ENCODE data around the gene EBLN1.

The EBLN1 gene

GRCh38 chr10:22253580-22253882 is 35.7 kb upstream of the EBLN1 start:
- TF ChIP-seq FOXM1 (IDR thresholded peaks at IDR 0.05; ENCODE audit: borderline replicate concordance, low read depth) (no peak), REST (IDR thresholded peaks at IDR 0.05; ENCODE audit: low read depth) (no peak), YY1 (IDR thresholded peaks at IDR 0.05; ENCODE audit: low read depth) (no peak), TCF12 (IDR thresholded peaks at IDR 0.05; ENCODE audit: low read depth) (no peak), TAF1 (IDR thresholded peaks at IDR 0.05; ENCODE audit: low read depth) (no peak), USF1 (IDR thresholded peaks at IDR 0.05) (no peak), CREB1 (IDR thresholded peaks at IDR 0.05; ENCODE audit: low read depth) (no peak), EP300 (IDR thresholded peaks at IDR 0.05; ENCODE audit: borderline replicate concordance) (no peak), TEAD4 (IDR thresholded peaks at IDR 0.05) (no peak), MAX (IDR thresholded peaks at IDR 0.05) (no peak)

- TF ChIP-seq MAX (IDR thresholded peaks at IDR 0.05) = no peak
- TF ChIP-seq TCF12 (IDR thresholded peaks at IDR 0.05; ENCODE audit: low read depth) = no peak
- TF ChIP-seq TEAD4 (IDR thresholded peaks at IDR 0.05) = no peak
- TF ChIP-seq YY1 (IDR thresholded peaks at IDR 0.05; ENCODE audit: low read depth) = no peak
- no peak for TF ChIP-seq REST (IDR thresholded peaks at IDR 0.05; ENCODE audit: low read depth)
- no peak for TF ChIP-seq CEBPB (IDR thresholded peaks at IDR 0.05)
- TF ChIP-seq EGR1 (IDR thresholded peaks at IDR 0.05) = no peak
- TF ChIP-seq FOXM1 (IDR thresholded peaks at IDR 0.05; ENCODE audit: borderline replicate concordance, low read depth) = no peak
- no peak for TF ChIP-seq RAD21 (IDR thresholded peaks at IDR 0.05; ENCODE audit: low read depth)
- no peak for TF ChIP-seq USF1 (IDR thresholded peaks at IDR 0.05)
- no peak for TF ChIP-seq EP300 (IDR thresholded peaks at IDR 0.05; ENCODE audit: borderline replicate concordance)
- TF ChIP-seq TAF1 (IDR thresholded peaks at IDR 0.05; ENCODE audit: low read depth) = no peak
- TF ChIP-seq ZBTB7A (IDR thresholded peaks at IDR 0.05; ENCODE audit: low read depth) = no peak
- no peak for TF ChIP-seq NFIC (IDR thresholded peaks at IDR 0.05)
- TF ChIP-seq CREB1 (IDR thresholded peaks at IDR 0.05; ENCODE audit: low read depth) = no peak
Measured at GRCh38 chr10:22252801-22253579, 35.2 kb upstream of the EBLN1 start.

GRCh38 chr10:22252224-22252800 is 34.5 kb upstream of the EBLN1 start:
- TF ChIP-seq USF1 (IDR thresholded peaks at IDR 0.05) (no peak), YY1 (IDR thresholded peaks at IDR 0.05; ENCODE audit: low read depth) (no peak; the same call in 1 of the 2 replicates), NFIC (IDR thresholded peaks at IDR 0.05) (no peak), CREB1 (IDR thresholded peaks at IDR 0.05; ENCODE audit: low read depth) (no peak), ZBTB7A (IDR thresholded peaks at IDR 0.05; ENCODE audit: low read depth) (no peak), EGR1 (IDR thresholded peaks at IDR 0.05) (no peak), EP300 (IDR thresholded peaks at IDR 0.05; ENCODE audit: borderline replicate concordance) (no peak), RAD21 (IDR thresholded peaks at IDR 0.05; ENCODE audit: low read depth) (no peak), CEBPB (IDR thresholded peaks at IDR 0.05) (no peak), TAF1 (IDR thresholded peaks at IDR 0.05; ENCODE audit: low read depth) (no peak), TEAD4 (IDR thresholded peaks at IDR 0.05) (no peak), REST (IDR thresholded peaks at IDR 0.05; ENCODE audit: low read depth) (no peak), FOXM1 (IDR thresholded peaks at IDR 0.05; ENCODE audit: borderline replicate concordance, low read depth) (no peak), TCF12 (IDR thresholded peaks at IDR 0.05; ENCODE audit: low read depth) (no peak), MAX (IDR thresholded peaks at IDR 0.05) (no peak)
